NK-92 (cell line): ENCODE results near the gene PLPPR1.
"Not testable (repeated sequence)": the region's sequence is repeated elsewhere in the genome, so short reads cannot be mapped to it uniquely, and the experiment has no call there.

Source experiments
- DNase-seq: peaks from one replicate; lab custom pipeline; 2025; ENCODE audit not compliant: unreplicated experiment; lab: John Stamatoyannopoulos, UW

Gene PLPPR1

GRCh38 chr9:101119206-101119819 is 90.8 kb downstream of the PLPPR1 start:
- no peak for DNase-seq

GRCh38 chr9:101121836-101122399 is 93.4 kb downstream of the PLPPR1 start:
- DNase-seq, result no peak

- DNase-seq, result no peak
Observed at GRCh38 chr9:101126556-101126955, 98.0 kb downstream of the PLPPR1 start.

- DNase-seq, result not testable (repeated sequence)
Observed at GRCh38 chr9:101127369-101127768, 98.8 kb downstream of the PLPPR1 start.

GRCh38 chr9:101128623-101129022 is 100.1 kb downstream of the PLPPR1 start:
- DNase-seq, result no peak

DNA sequence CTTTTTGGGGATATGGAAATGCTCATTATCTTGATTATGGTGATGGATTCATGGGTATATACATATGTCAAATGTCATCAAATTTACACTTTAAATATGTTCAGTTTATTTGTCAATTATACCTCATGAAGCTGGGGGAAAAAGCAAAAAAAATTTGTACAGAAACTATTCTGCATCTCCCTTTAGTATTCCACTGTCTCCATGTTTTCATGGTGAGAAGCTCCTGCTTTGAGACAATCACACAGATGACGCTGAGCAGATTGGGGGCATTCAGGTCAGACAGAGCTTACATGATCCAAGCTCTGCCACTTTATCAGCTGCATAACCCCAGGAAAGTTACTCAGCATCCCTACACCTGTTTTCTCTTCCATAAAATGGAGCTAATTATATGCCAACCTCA is 101.5 kb downstream of the PLPPR1 start:
- DNase-seq, result no peak

DNA sequence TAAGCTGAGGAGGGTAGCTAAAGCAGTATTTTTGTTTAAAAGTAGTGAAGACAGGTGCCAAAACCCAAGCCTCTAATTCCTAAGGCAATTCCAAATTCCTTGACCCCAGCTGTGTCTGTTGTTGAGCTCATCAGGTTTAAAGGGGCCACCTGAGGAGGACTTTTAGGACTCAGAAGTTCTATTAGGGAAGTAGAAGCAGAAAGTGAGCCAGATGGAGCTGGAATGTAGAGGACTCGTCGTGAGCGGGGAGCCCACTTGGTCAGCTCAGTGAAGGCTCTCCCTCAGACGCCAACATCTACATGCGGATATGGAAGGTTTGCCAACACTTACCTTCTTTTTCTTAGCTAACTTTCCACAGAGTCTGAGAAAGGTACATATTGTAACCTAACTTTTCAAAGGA is 102.8 kb downstream of the PLPPR1 start:
- DNase-seq, result no peak

DNA sequence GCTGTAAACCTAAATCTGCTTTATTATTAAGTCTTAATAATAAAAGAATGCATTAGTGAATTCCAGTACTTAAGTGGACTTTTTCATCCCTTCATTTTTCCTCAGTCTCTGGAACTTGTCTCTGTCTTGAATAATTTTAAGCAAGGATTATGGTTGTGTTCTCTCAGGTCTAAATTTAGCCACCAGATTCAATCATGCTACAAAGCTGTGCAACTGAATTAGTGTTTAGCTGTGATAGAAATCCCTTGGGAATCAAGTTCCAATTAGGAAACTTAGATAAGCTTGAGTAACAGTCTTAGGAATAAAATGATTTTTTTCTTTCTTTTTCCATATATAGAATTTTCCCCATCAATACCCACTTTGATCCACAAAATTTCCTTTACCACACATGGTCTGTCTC is 104.3 kb downstream of the PLPPR1 start:
- no peak for DNase-seq

- no peak for DNase-seq
Observed at GRCh38 chr9:101138509-101138908, 110.0 kb downstream of the PLPPR1 start.

- DNase-seq, result no peak
Observed at GRCh38 chr9:101139082-101139481, 110.6 kb downstream of the PLPPR1 start.

DNA sequence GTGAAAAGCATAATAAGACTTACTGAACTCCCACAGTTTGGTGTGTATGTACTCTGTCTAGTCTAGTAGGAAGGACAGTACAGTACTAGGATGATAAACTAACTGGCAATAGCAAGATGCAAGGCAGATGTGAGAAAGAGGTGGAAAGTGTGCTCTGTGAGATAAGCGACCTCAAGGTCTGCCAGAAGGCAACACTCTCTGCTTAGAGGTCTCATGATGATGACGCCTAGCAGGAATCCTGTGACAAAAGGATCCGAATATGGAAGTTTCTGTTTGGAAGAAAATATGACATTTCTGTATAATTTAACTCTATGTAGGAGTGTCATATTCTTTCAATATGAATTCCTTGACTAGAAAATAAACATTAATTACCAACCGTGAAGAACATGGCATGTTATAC is 112.2 kb downstream of the PLPPR1 start:
- no peak for DNase-seq

GRCh38 chr9:101146508-101146907 is 118.0 kb downstream of the PLPPR1 start:
- DNase-seq, result no peak

DNA sequence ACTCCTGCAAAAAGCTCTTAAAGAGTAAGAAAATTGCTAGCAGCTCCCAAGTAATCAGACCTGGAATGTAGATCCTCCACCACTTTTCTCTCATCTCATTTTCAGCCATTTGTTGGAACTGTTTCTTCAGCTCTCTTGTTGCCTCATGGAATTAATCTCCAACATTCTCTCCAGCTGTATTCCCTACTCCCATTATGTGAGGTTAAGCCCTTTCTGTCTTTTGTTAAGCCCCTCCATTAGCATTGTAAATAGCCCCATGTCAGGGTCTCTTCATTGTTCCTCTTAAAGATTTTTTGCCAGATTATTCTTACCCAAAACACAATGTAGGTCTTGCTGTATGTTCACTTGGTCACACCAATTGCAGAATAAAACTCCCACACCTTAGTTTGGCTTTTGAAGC is 119.8 kb downstream of the PLPPR1 start:
- DNase-seq, result no peak

- no peak for DNase-seq
Observed at GRCh38 chr9:101158361-101158760, 129.8 kb downstream of the PLPPR1 start.

DNA sequence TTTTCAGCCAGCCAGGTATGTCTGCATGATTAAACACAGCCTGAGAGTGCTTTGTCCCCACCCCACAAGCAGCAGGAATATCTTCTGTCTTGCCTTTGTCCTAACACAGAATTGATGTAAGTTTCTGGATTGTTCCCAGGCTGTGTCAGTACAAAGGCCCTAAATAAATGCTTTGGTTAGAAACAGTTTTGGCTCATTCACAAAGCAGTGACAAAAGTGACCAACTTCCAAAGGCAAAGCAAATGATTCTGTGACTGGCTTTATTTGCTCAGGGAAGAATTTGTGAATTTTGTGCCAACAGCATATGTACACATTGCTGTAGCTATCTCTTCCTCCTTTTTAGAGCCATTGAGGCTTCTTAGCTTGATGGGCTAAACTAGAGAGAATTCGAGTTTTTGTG is 133.7 kb downstream of the PLPPR1 start:
- DNase-seq, result no peak

DNA sequence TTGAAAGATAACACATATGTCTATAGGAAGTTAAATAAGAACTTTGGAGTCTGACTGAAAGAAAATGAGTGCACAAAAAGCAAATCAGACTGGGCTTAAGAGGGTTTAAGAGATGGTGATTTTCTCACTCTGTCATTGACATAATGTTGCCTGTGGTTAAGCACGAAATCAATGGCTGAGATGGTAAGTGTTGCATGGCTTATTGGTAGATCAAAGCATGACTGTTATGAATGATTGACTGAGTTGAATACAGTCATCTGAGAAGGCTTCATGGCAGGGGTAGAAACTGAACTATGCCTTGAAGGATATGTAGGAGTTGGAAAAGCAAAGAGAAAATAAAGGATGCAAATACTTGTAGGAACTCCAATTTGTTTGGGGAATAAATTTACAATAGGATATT is 136.6 kb downstream of the PLPPR1 start:
- DNase-seq, result no peak

- no peak for DNase-seq
Observed at GRCh38 chr9:101167490-101168134, 139.1 kb downstream of the PLPPR1 start.

- no peak for DNase-seq
Observed at GRCh38 chr9:101172616-101173015, 144.1 kb downstream of the PLPPR1 start.

DNA sequence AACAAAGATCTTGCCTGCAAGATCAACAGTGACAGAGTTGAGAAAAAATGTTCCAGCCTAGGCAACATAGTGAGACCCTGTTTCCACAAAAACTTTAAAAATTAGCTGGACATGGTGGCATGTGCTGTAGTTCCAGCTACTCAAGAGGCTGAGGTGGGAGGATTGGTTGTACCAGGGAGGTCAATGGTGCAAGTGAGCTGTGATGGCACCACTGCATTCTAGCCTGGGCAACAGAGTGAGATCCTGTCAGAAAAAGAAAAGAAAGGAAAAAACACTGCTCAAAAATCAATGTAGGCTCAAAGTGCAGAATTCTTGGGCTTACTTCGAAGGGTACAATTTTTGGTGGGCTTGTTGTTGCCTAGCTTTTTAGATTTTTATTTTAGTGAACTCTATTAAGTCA is 145.4 kb downstream of the PLPPR1 start:
- no peak for DNase-seq

GRCh38 chr9:101176384-101176783 is 147.9 kb downstream of the PLPPR1 start:
- DNase-seq, result no peak

GRCh38 chr9:101184813-101185278 is 156.3 kb downstream of the PLPPR1 start:
- DNase-seq, result no peak

- DNase-seq, result no peak
Observed at GRCh38 chr9:101191723-101192122, 163.2 kb downstream of the PLPPR1 start.

DNA sequence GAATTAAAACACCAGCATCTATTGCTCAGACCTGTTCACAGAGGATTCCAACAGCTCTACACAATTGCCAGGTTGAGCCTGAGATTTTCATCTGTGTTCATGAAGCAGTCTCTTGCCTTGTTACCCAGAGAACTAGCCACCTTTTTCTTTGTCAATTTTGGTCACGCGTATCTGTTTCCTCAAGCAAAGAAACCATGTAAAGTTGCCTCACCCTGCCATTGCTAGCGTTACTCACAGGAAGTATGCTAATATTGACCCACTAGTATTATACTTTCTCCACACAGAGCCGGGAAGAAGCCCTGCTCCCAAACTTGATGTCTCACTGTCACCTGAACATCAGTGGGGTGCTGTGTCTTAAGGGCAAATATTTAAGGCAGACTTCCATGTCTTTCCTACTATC is 168.5 kb downstream of the PLPPR1 start:
- DNase-seq, result no peak
